ENCODE data around the gene SPINK7.

DNA sequence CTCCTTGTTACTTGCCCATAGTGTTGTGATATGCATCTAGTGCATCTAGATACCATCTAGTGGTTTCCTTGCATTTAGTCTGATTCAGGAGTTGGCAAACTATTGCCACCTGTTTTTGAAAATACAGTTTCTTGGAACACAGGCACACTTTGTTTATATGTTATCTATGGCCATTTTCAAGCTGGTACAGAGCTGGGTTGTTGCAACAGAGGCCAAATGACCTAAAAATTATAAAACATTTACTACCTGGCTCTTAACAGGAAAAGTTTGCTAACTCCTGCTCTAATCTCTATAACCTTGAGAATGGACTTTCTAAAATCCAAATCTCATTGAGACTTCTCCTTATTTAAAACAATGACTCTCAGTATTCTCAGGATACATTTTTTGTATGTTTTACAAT is 52.1 kb downstream of the SPINK7 start:
- TF ChIP-seq, protein P1, sequence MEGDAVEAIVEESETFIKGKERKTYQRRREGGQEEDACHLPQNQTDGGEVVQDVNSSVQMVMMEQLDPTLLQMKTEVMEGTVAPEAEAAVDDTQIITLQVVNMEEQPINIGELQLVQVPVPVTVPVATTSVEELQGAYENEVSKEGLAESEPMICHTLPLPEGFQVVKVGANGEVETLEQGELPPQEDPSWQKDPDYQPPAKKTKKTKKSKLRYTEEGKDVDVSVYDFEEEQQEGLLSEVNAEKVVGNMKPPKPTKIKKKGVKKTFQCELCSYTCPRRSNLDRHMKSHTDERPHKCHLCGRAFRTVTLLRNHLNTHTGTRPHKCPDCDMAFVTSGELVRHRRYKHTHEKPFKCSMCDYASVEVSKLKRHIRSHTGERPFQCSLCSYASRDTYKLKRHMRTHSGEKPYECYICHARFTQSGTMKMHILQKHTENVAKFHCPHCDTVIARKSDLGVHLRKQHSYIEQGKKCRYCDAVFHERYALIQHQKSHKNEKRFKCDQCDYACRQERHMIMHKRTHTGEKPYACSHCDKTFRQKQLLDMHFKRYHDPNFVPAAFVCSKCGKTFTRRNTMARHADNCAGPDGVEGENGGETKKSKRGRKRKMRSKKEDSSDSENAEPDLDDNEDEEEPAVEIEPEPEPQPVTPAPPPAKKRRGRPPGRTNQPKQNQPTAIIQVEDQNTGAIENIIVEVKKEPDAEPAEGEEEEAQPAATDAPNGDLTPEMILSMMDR (IDR thresholded peaks at IDR 0.05; ENCODE audit: low read depth, low read length), result no peak
- no peak for TF ChIP-seq EZH2phosphoT487 (IDR thresholded peaks at IDR 0.05; ENCODE audit: low read depth)
